Nephron progenitor cell (in vitro differentiated cells): ENCODE data around the gene CDH2.

Experiments
- DNase-seq: peaks from one replicate; pipeline ENCODE4 v3.0.0; 2021
- H3K27ac Mint-ChIP-seq: 2 replicates; pipeline ENCODE4 v1.8.0; 2021; ENCODE audit warnings: mild to moderate bottlenecking, moderate library complexity, mixed read lengths
- H3K27me3 Mint-ChIP-seq: 2 replicates; pipeline ENCODE4 v1.8.0; 2021; ENCODE audit warnings: mild to moderate bottlenecking, low read depth, mixed read lengths; ENCODE audit not compliant: poor library complexity
- H3K36me3 Mint-ChIP-seq: 2 replicates; pipeline ENCODE4 v1.8.0; 2021; ENCODE audit warnings: low read depth, mixed read lengths
- H3K4me1 Mint-ChIP-seq: 2 replicates; pipeline ENCODE4 v1.8.0; 2021; ENCODE audit warnings: mixed read lengths
- H3K4me3 Mint-ChIP-seq: 2 replicates; pipeline ENCODE4 v1.8.0; 2021; ENCODE audit warnings: mild to moderate bottlenecking, moderate library complexity, mixed read lengths
- H3K9me3 Mint-ChIP-seq: 2 replicates; pipeline ENCODE4 v1.8.0; 2021; ENCODE audit warnings: mild to moderate bottlenecking, moderate library complexity, mixed read lengths
- TF ChIP-seq, protein P1 (sequence below): fragments of 200-600 bp; sonication (generic); IDR thresholded peaks from 2 replicates; pipeline ENCODE4 v1.5.0; 2021; ENCODE audit warnings: antibody characterized with exemption

CDH2 gene

DNA sequence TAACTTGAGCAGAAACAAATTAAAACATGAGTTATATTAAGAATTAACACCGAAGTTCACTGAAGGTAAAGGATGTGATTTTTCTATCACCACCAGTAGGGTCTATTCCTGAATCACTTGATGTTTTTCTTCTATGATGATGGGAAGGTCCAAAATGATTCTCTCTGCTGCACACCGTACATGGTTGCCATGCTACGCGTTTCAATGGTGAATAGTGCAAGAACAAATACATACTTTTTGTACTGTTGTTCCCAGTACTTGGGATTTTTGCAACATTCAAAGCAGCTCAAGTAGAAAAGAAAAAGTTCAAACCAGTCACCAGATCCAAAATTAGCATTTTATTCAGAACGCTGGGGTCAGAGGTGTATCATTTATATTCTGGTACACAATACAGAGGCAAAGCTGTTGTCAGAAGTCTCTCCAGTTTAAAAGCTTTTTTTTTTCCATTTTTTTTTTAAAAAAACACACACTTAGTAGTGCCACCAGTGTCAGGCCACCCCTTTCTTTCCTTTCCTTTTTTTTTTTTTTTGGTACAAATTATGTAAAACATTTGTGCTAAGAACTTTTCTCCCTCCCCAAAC lies 226.2 kb downstream of the CDH2 start:
- DNase-seq = no peak
- TF ChIP-seq, protein P1, sequence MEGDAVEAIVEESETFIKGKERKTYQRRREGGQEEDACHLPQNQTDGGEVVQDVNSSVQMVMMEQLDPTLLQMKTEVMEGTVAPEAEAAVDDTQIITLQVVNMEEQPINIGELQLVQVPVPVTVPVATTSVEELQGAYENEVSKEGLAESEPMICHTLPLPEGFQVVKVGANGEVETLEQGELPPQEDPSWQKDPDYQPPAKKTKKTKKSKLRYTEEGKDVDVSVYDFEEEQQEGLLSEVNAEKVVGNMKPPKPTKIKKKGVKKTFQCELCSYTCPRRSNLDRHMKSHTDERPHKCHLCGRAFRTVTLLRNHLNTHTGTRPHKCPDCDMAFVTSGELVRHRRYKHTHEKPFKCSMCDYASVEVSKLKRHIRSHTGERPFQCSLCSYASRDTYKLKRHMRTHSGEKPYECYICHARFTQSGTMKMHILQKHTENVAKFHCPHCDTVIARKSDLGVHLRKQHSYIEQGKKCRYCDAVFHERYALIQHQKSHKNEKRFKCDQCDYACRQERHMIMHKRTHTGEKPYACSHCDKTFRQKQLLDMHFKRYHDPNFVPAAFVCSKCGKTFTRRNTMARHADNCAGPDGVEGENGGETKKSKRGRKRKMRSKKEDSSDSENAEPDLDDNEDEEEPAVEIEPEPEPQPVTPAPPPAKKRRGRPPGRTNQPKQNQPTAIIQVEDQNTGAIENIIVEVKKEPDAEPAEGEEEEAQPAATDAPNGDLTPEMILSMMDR = no peak
- Mint-ChIP-seq H3K27ac (no peak overlapping the region), H3K9me3 (no peaks in the 10 kb centered on the region), H3K4me1 (peaks cover 28% of the 10 kb centered on the region), H3K36me3 (peaks cover 39% of the 10 kb centered on the region), H3K27me3 (no peaks in the 10 kb centered on the region), H3K4me3 (no peak overlapping the region)

GRCh38 chr18:27948986-27949385 lies 227.9 kb downstream of the CDH2 start:
- Mint-ChIP-seq H3K27ac (no peak overlapping the region), H3K36me3 (peaks cover 30% of the 10 kb centered on the region), H3K9me3 (no peaks in the 10 kb centered on the region), H3K4me1 (peaks cover 17% of the 10 kb centered on the region), H3K4me3 (no peak overlapping the region), H3K27me3 (no peaks in the 10 kb centered on the region)
- no peak for DNase-seq
- TF ChIP-seq, protein P1 = no peak

- H3K4me1 Mint-ChIP-seq = no peaks in the 10 kb centered on the region
- H3K4me3 Mint-ChIP-seq = no peak overlapping the region
- no peak for DNase-seq
- no peak overlapping the region for H3K27ac Mint-ChIP-seq
- H3K36me3 Mint-ChIP-seq = peaks cover 4% of the 10 kb centered on the region
- TF ChIP-seq, protein P1 = no peak
- no peaks in the 10 kb centered on the region for H3K9me3 Mint-ChIP-seq
- no peaks in the 10 kb centered on the region for H3K27me3 Mint-ChIP-seq
These were observed 234.2 kb downstream of the CDH2 start for GRCh38 chr18:27942706-27943105.

DNA sequence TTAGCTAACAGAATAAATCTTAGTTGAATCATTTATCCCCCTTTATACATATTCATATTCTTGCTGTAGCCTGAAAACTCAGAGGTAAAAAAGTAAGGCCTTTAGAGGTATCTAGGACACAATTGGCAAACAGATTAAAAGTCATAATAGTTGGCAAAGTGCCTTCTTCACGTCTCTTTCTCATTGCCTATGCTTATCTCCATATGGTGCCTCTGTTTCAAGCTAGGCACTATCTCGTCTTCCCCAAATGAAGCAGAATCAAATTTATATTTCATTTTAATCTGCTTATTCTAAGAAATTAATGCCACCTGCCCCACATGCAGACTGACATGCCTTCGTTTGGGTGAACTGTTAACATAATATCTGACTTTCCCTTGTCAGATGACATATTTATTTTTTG lies 245.4 kb downstream of the CDH2 start:
- no peak overlapping the region for H3K4me3 Mint-ChIP-seq
- no peaks in the 10 kb centered on the region for H3K36me3 Mint-ChIP-seq
- no peak for DNase-seq
- no peaks in the 10 kb centered on the region for H3K27me3 Mint-ChIP-seq
- TF ChIP-seq, protein P1 = no peak
- H3K27ac Mint-ChIP-seq = no peak overlapping the region
- no peaks in the 10 kb centered on the region for H3K9me3 Mint-ChIP-seq
- H3K4me1 Mint-ChIP-seq = no peaks in the 10 kb centered on the region

- Mint-ChIP-seq H3K27ac (no peak overlapping the region), H3K4me3 (no peak overlapping the region), H3K4me1 (peaks cover 6% of the 10 kb centered on the region), H3K27me3 (peaks cover 2% of the 10 kb centered on the region), H3K36me3 (no peaks in the 10 kb centered on the region), H3K9me3 (peaks cover 4% of the 10 kb centered on the region)
- TF ChIP-seq, protein P1 = no peak
- no peak for DNase-seq
These were observed 254.2 kb downstream of the CDH2 start for GRCh38 chr18:27922780-27923179.
